PFSK-1 (cell line): Measurements from ENCODE around the gene TXNDC11.

Experiments used
- FOXP2 ChIP-seq: optimal IDR thresholded peaks from 2 replicates; pipeline ENCODE3; 2011; ENCODE audit warnings: borderline replicate concordance, control low read depth, inconsistent platforms; ENCODE audit not compliant: insufficient read depth; ENCODE audit errors: extremely low read length, extremely low read depth
- POLR2AphosphoS5 ChIP-seq: IDR thresholded peaks from 2 replicates; pipeline ENCODE4 v1.6.1; 2012; ENCODE audit warnings: low read depth, mild to moderate bottlenecking, control low read depth, low read length, moderate library complexity
- SIN3A ChIP-seq: IDR thresholded peaks from 2 replicates; pipeline ENCODE4 v1.6.1; 2012; ENCODE audit warnings: mild to moderate bottlenecking, low read length, moderate library complexity, borderline replicate concordance; ENCODE audit not compliant: insufficient read depth
- TAF1 ChIP-seq: IDR thresholded peaks from 2 replicates; pipeline ENCODE4 v1.6.1; 2012; ENCODE audit warnings: low read length, control low read depth, borderline replicate concordance; ENCODE audit not compliant: insufficient read depth
- TF ChIP-seq, protein P1 (sequence below), 2 experiments: IDR thresholded peaks; 2 replicates each; pipeline versions ENCODE4 v1.6.1 to v1.8.0; 2011 to 2012; ENCODE audit warnings: low read depth in 2 of 2, low read length in 2 of 2, control low read depth in 1 of 2, inconsistent platforms in 1 of 2, mild to moderate bottlenecking in 1 of 2, moderate library complexity in 1 of 2; ENCODE audit not compliant: insufficient read depth in 1 of 2

DNA sequence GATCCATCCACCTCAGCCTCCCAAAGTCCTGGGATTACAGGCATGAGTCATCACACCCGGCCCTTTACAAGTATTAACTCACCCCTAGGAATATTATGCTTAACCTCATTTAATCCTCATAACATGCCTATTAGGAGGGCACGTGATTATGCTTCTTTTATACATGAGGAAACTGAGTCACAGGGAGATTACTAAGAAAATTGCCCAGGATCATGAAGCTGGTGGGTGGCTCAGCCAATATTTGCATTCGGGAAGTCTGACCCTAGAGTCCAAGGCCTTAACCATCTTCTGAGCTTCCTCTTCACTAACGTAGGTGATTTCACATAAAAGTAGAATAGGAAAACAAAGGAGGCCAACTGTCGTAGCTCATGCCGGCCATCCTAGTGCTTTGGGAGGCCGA lies 93.4 kb downstream of the TXNDC11 start:
- no peak for TF ChIP-seq POLR2AphosphoS5
- TF ChIP-seq SIN3A = no peak
- no peak for TF ChIP-seq TAF1
- TF ChIP-seq, protein P1, sequence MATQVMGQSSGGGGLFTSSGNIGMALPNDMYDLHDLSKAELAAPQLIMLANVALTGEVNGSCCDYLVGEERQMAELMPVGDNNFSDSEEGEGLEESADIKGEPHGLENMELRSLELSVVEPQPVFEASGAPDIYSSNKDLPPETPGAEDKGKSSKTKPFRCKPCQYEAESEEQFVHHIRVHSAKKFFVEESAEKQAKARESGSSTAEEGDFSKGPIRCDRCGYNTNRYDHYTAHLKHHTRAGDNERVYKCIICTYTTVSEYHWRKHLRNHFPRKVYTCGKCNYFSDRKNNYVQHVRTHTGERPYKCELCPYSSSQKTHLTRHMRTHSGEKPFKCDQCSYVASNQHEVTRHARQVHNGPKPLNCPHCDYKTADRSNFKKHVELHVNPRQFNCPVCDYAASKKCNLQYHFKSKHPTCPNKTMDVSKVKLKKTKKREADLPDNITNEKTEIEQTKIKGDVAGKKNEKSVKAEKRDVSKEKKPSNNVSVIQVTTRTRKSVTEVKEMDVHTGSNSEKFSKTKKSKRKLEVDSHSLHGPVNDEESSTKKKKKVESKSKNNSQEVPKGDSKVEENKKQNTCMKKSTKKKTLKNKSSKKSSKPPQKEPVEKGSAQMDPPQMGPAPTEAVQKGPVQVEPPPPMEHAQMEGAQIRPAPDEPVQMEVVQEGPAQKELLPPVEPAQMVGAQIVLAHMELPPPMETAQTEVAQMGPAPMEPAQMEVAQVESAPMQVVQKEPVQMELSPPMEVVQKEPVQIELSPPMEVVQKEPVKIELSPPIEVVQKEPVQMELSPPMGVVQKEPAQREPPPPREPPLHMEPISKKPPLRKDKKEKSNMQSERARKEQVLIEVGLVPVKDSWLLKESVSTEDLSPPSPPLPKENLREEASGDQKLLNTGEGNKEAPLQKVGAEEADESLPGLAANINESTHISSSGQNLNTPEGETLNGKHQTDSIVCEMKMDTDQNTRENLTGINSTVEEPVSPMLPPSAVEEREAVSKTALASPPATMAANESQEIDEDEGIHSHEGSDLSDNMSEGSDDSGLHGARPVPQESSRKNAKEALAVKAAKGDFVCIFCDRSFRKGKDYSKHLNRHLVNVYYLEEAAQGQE (IDR thresholded peaks at IDR 0.05; ENCODE audit: insufficient read depth in 1 of 2, low read depth in 2 of 2, low read length in 2 of 2) = no peak
- no peak for TF ChIP-seq FOXP2
